Measurements from ENCODE around the gene G2E3. TPM values are rescaled to one million over a fixed set of nuclear protein-coding genes. Genes with fewer than 3 reads are reported as not detected.
A peak's percentile ranks its signal among the peaks of the same experiment; 100 is the strongest.

Gene G2E3
- total and polyA plus RNA-seq, 2 of the 4 experiments (the other 2 are of a cell fraction) = 9.6 to 19.4 TPM

- no peak overlapping the region for H3K56ac ChIP-seq (ENCODE audit: extremely low read depth, insufficient read depth, low read length)
- no peak overlapping the region for H2BK5ac ChIP-seq (ENCODE audit: low read depth, low read length, poor library complexity, severe bottlenecking)
- no peak overlapping the region for H4K91ac ChIP-seq (ENCODE audit: insufficient read depth, low read depth, low read length)
- no peaks in the 10 kb centered on the region for H3K27me3 ChIP-seq (ENCODE audit: control insufficient read depth, insufficient read depth, low read length)
- peaks cover 17% of the 10 kb centered on the region for H3K36me3 ChIP-seq (ENCODE audit: control insufficient read depth, insufficient read depth, low read length)
- no peaks in the 10 kb centered on the region for H4K20me1 ChIP-seq (ENCODE audit: insufficient read depth, low read length)
- CTCF ChIA-PET = no interaction called here
- H2BK120ac ChIP-seq (ENCODE audit: low read depth, low read length) = no peak overlapping the region
- H4K8ac ChIP-seq (ENCODE audit: low read depth in 2 of 2, low read length in 2 of 2) = no peak overlapping the region
- intact Hi-C loops (cut with micrococcal nuclease) = no loop called here
- no peak overlapping the region for H3K18ac ChIP-seq (ENCODE audit: low read depth, low read length)
- in situ Hi-C loops (cut with MboI; ENCODE audit: low sequenced_read_pairs) = no loop called here
- H2BK20ac ChIP-seq (ENCODE audit: low read depth, low read length) = no peak overlapping the region
- POLR2A ChIA-PET (ENCODE audit: unreplicated experiment) = no interaction called here
- no peak overlapping the region for H3K9ac ChIP-seq (ENCODE audit: low read depth, low read length)
- TF ChIP-seq SMC3 (IDR thresholded peaks at IDR 0.05; ENCODE audit: low read depth, low read length) = no peak
- TF ChIP-seq CEBPB (IDR thresholded peaks at IDR 0.05; ENCODE audit: low read depth, low read length) = peak; percentile 54
- TF ChIP-seq CHD1 (IDR thresholded peaks at IDR 0.05; ENCODE audit: low read depth, low read length) = no peak
- TF ChIP-seq POLR2A (IDR thresholded peaks at IDR 0.05; ENCODE audit: low read depth, low read length) = no peak
- WGBS, 2 experiments (ENCODE audit: extremely low coverage in 2 of 2, insufficient read length in 1 of 2) = no CpG with 5 or more reads among the region's 1 CpG
- ATAC-seq (ENCODE audit: low read depth) (no peak), DNase-seq (no peak)
- no peak overlapping the region for H2AK5ac ChIP-seq (ENCODE audit: low read depth, low read length)
- no peak overlapping the region for H3K23ac ChIP-seq (ENCODE audit: low read depth, low read length)
- no peak overlapping the region for H4K5ac ChIP-seq (ENCODE audit: low read depth, low read length)
- H3K9me3 ChIP-seq (ENCODE audit: control insufficient read depth, insufficient read depth, low read length) = no peaks in the 10 kb centered on the region
- no peak overlapping the region for H3K4me3 ChIP-seq (ENCODE audit: insufficient read depth, low read depth, low read length)
- H2BK15ac ChIP-seq (ENCODE audit: low read depth, low read length) = no peak overlapping the region
- peaks cover 2% of the 10 kb centered on the region; the same call in 1 of the 2 replicates for H3K4me1 ChIP-seq (ENCODE audit: control insufficient read depth, insufficient read depth, low read length)
- peaks cover 3% of the 10 kb centered on the region; the same call in 1 of the 2 replicates for H3K9me1 ChIP-seq (ENCODE audit: insufficient read depth, low read length)
- dilution Hi-C loops (cut with HindIII; ENCODE audit: low sequenced_read_pairs, unreplicated experiment) = no loop called here
- H3K14ac ChIP-seq (replicated peaks; ENCODE audit: low read depth, low read length) = no peak overlapping the region
- no peak overlapping the region for H3K4ac ChIP-seq (ENCODE audit: low read depth, low read length)
- peaks cover 15 to 17% of the 10 kb centered on the region in 2 experiments for H3K79me1 ChIP-seq (ENCODE audit: low read depth in 1 of 2, low read length in 2 of 2)
- BruUV-seq (replicated peaks) = no TSS peak
- H2AK9ac ChIP-seq (replicated peaks; ENCODE audit: low read depth, low read length, poor library complexity) = no peak overlapping the region
- H2AFZ ChIP-seq (replicated peaks; ENCODE audit: low read length, poor library complexity) = no peak overlapping the region
- no peak overlapping the region for H3K4me2 ChIP-seq (ENCODE audit: low read depth, low read length)
- H3K27ac ChIP-seq (ENCODE audit: insufficient read depth, low read length) = no peak overlapping the region
Observed at GRCh38 chr14:30596935-30597334, 38.0 kb downstream of the G2E3 start.

All from IMR-90 (cell line).